HG02973 (cell line): ENCODE measurements around the gene EDIL3.

Source experiments
- ATAC-seq: cut with Tn5 transposase; IDR thresholded peaks from one replicate; pipeline ENCODE4 v1.9.1; 2021; ENCODE audit warnings: moderate library complexity; ENCODE audit not compliant: unreplicated experiment

Gene EDIL3

DNA sequence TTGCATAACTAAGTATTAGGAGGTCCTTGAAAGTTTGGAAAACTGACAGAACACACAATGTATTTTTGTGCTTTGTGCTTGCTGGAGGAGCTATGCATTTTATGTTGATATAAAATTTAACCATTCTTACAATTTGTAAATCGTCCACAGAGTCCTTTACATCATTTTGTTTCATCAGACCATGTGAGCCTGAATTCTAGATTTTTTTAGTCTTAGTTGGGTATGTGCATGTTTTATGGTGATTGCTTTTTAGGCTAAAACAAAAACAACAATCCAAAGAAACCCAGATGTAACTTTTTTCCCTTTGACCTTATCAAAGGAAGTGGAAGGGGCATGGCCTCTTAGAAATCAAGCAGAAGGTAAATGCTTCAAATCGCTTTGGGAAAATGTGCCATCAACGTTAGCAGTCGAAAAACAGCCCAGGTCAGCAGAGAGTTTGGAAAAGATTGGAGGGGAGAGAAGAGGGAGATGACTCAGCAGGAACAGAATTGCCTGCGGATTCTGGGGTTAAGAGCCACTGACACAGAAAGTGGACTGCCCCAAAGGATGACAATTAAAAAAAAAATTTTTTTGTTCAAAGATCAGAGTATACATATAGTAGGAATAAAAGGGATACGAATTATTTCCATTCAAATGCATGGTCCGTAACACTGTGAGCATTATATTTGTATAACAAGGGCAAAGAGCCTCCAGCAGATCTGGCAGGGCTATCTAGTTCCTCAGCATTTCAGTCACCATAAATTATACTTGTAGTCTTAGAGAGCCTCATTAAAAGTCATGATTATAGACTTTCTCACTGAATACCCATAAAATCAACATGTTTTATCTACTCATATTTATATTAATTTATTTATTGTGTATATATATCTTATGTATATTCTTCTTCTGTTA is 410.5 kb downstream of the EDIL3 start:
- ATAC-seq = no peak

DNA sequence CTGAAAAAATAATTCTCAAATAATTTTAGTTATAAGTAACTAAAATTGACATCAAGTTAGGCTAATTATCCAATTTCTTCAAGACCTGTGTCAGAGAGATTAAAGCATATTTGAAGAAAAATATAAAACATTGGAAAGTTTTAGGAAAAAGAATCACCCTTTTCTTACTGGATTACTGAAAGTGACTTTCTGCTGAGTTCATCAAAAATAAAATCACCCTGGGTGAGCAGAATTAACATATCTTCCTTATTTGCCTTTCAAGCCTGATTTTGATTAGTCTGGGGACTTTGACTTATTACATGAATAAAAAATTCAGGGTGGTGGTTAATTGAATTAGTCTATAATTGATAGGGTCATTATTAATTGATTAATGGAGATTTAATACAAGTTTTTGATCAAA is 411.8 kb downstream of the EDIL3 start:
- no peak for ATAC-seq

GRCh38 chr5:83972236-83972635 is 412.4 kb downstream of the EDIL3 start:
- ATAC-seq = no peak

- no peak for ATAC-seq
Observed at GRCh38 chr5:83967417-83967816, 417.3 kb downstream of the EDIL3 start.

DNA sequence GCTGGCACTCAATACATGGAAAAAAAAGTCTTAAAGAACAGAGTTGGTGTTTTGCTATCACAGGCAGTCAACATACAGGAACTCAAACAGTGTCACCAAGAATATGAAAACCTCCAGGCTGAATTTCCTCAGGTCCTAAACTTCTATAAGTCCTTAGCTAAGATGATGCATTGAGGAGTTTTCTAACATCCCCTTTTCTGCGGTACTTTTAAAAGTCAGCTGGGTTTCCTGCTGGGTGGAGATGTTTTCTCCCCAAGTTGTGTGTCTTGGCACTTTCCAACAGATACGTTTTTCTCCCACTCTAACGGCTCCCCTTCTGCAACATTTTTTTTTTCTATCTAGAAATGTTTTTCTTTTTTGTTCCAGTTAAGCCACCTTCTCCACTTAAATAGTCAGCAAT is 419.2 kb downstream of the EDIL3 start:
- ATAC-seq = no peak

- no peak for ATAC-seq
Observed at GRCh38 chr5:83964271-83964670, 420.4 kb downstream of the EDIL3 start.

- no peak for ATAC-seq
Observed at GRCh38 chr5:83957188-83957587, 427.5 kb downstream of the EDIL3 start.

DNA sequence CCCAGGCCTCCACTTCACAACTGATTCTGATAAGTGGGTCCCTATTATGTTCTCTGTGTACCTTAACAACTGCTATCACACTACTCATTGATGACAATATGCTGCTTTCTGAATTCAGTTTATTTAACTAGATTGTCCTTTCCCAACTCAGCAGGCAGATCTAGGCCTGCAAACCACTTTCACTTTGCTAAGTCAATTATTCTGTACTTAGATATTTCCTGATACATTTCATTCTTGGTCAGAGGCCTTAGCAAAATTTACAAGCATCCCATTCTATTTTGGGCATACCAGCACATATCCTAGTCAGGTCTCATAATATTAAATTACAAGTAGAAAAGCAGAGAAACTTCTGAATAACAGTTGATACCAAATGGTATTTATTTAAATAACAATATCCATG is 428.3 kb downstream of the EDIL3 start:
- no peak for ATAC-seq

GRCh38 chr5:83955916-83956315 is 428.8 kb downstream of the EDIL3 start:
- no peak for ATAC-seq

DNA sequence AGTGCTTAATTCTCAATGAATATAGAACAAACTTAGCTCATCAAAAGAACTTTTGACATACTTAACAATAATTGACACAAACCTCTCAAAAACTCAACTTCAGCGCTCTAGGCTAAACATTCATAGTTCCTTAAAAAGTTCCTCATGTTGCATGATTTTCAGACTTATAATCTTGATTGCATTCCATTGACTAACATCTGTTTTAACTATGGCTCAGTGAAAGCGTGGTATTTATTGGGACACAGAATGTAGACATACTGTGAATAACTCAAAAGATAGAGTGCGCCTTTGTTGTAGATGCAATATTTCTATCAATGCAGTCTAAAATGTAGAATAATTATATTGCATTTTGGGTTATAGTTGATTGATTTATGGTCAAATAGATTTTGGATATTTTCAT is 436.9 kb downstream of the EDIL3 start:
- no peak for ATAC-seq

GRCh38 chr5:83946516-83946915 is 438.2 kb downstream of the EDIL3 start:
- ATAC-seq = no peak

- no peak for ATAC-seq
Observed at GRCh38 chr5:83942155-83942554, 442.5 kb downstream of the EDIL3 start.

GRCh38 chr5:83937837-83938236 is 446.8 kb downstream of the EDIL3 start:
- no peak for ATAC-seq

- ATAC-seq = no peak
Observed at GRCh38 chr5:83931969-83932368, 452.7 kb downstream of the EDIL3 start.

GRCh38 chr5:83927140-83927733 is 457.4 kb downstream of the EDIL3 start:
- no peak for ATAC-seq

GRCh38 chr5:83925955-83926337 is 458.7 kb downstream of the EDIL3 start:
- no peak for ATAC-seq

DNA sequence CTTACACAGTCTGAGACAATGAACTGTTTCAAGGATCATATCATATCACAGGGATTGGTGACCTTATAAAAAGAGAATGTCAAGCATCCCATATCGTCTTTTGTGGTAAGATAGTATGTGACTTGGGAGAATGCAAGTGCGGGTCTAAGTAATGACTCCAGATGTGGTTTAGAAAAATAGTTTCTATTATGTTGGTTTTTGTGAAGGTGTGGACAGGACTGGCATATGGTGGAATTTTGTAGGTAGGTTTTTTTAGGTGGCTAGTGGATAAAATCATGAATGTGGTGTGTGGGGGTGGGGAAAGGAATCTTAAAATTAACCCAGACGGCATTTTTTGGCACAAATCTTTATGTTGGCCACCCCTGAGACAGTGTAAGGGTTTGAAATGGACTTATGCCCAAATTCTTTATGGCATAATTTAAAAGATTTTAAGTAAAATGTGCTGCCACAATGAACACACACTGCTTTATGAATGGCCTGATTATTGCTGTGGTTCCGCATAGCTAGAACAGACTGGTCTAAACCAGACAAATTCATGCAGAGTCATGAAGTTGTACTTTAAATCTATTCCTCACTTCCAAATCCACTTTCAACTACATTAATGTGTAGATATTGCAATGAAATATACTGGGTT is 459.2 kb downstream of the EDIL3 start:
- no peak for ATAC-seq

DNA sequence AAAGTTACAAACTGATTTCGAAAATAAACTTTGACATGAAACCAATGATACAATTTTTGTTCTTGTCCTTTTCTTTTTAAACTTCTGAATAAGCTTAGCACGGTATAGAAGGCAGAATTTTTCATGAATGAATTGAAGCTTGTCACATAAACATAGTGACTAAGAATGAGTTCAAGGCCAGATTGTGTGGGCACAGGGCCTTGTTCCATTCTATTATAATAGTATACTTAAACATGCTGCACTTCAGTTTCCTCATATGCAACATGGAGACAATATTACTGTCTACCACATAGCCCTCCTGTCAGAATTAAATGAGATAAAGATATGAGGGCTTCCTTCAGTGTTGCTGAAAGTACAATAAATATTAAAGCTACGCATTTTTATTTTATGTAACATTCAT is 459.8 kb downstream of the EDIL3 start:
- ATAC-seq = no peak

DNA sequence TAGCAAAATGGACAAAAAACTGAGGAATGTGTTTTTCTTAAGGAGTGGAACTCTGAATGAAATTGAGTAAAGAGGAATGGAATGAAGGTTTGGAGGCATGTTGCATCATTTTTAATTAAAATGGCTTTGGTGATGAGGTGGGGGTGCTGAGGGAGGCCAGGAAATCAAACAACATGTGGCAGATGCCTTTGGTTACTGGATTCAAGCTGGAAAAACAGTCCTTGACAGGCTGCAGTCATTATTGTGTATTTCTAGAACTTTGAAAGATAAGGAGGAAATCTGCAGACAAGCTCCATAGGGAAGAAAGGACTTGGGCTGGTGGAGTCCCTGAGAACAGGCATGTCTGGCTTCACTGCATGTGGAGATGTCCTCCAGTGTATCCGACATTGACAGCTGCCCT is 460.5 kb downstream of the EDIL3 start:
- ATAC-seq = no peak

- ATAC-seq = no peak
Observed at GRCh38 chr5:83922699-83923098, 462.0 kb downstream of the EDIL3 start.

DNA sequence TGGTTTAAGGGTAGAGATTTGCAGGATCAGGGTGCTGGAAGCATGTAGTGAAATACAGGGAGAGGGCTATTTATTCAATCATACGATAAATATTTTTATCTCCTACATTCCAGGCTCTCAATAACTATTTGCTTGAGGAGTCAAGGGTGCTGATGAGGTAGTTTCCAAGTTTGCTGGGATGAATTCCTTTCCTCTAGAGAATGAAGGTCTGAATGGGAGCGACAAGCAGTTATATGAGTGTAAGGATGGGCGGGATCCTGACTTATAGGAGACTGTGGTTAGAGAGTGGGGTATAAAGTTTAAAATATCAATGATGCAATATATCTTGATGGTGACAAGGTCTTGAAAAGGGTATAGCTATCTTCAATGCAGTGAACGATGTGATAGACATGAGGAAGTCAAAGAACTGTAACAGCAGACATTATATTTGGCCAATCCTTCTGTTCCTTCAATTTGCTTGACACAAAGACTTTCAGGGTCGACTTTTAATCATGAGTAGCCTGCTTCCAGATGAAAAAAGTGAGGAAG is 462.9 kb downstream of the EDIL3 start:
- ATAC-seq = no peak
